Sigmoid colon (tissue), 7 donors: ENCODE data around the gene NR1H2. TPM values are rescaled to one million over a fixed set of nuclear protein-coding genes. Genes with fewer than 3 reads are reported as not detected.
A peak's percentile ranks its signal among the peaks of the same experiment; 100 is the strongest.
"Not testable (repeated sequence)": the region's sequence is repeated elsewhere in the genome, so short reads cannot be mapped to it uniquely, and the experiment has no call there.

Experiments used
- DNase-seq: peaks from one replicate; pipeline ENCODE4 v3.0.0-alpha.2; 2019
- H3K27ac ChIP-seq, 4 donors: fragments of 200-600 bp; sonication (generic); one replicate each; pipeline ENCODE4 v1.5.1; 2016 to 2019; ENCODE audit warnings: mild to moderate bottlenecking in 1 of 4
- H3K27me3 ChIP-seq, 3 donors: fragments of 200-600 bp; sonication (generic); one replicate each; pipeline ENCODE4 v1.5.1; 2019; ENCODE audit warnings: mild to moderate bottlenecking in 1 of 3
- H3K36me3 ChIP-seq, 4 donors: fragments of 200-600 bp; sonication (generic); one replicate each; pipeline ENCODE4 v1.5.1; 2016 to 2019
- H3K4me1 ChIP-seq, 4 donors: fragments of 200-600 bp; sonication (generic); one replicate each; pipeline ENCODE4 v1.5.1; 2017 to 2019
- H3K4me3 ChIP-seq, 4 donors: fragments of 200-600 bp; sonication (generic); one replicate each; pipeline ENCODE4 v1.5.1; 2017 to 2019; ENCODE audit warnings: mild to moderate bottlenecking in 2 of 4, moderate library complexity in 1 of 4
- H3K9me3 ChIP-seq, 4 donors: fragments of 200-600 bp in 3 of 4; sonication (generic) in 3 of 4; one replicate each; pipeline versions ENCODE4 v1.5.1 to v1.6.1; 2013 to 2019
- CTCF ChIP-seq, 4 experiments: fragments of 450-650 bp in 3 of 4; fragments of 200-600 bp in 1 of 4; IDR thresholded peaks; one replicate each; pipeline ENCODE4 v1.5.1; 2016 to 2019; ENCODE audit warnings: antibody characterized with exemption in 4 of 4, mild to moderate bottlenecking in 3 of 4, moderate library complexity in 2 of 4
- EP300 ChIP-seq, 4 donors: sonication (generic); formaldehyde crosslinking; IDR thresholded peaks; one replicate each; pipeline ENCODE4 v1.6.1; 2017; ENCODE audit warnings: antibody characterized with exemption in 4 of 4
- POLR2A ChIP-seq, 2 donors: fragments of 450-650 bp; IDR thresholded peaks; one replicate each; pipeline ENCODE4 v1.6.1; 2016; ENCODE audit warnings: antibody characterized with exemption in 2 of 2, mild to moderate bottlenecking in 2 of 2, moderate library complexity in 2 of 2
- POLR2AphosphoS5 ChIP-seq, 4 donors: sonication (generic); formaldehyde crosslinking; IDR thresholded peaks; one replicate each; pipeline ENCODE4 v1.6.1; 2017; ENCODE audit warnings: antibody characterized with exemption in 4 of 4
- WGBS, 2 donors: extraction: QIAGEN DNeasy Blood & Tissue Kit; methylation state at CpG; one replicate each; pipeline ENCODE4 v1.1.7; 2013; 5-methylcytosine and 5-hydroxymethylcytosine counted together
- intact Hi-C: fragments of 100-400 bp; cut with DNase I; formaldehyde crosslinking; loops from one replicate; pipeline ENCODE4 v1.15.1; 2023
- polyA plus RNA-seq, 3 donors: library from polyadenylated mRNA; stranded (reverse); fragments of 200-250 nt; gene quantifications; one replicate each; pipeline ENCODE4 v1.2.3, GENCODE V29; 2013
- total RNA-seq, 4 donors: library from RNA; depleted of rRNA; stranded (reverse); fragments of >200 nt; gene quantifications; one replicate each; pipeline ENCODE4 v1.1.0, GENCODE V29; 2016
- donor health status: healthy with polysubstance abuse.
- donor health status: Bipolar disorder and iron deficiency.
- donor health status: healthy.

NR1H2 gene
- total and polyA plus RNA-seq, 7 donors: 58.9 to 143 (median 92.5) TPM

GRCh38 chr19:50349277-50350057 is 26.8 kb upstream of the NR1H2 start:
- no peaks in the 10 kb centered on the region for H3K4me1 ChIP-seq
- H3K27ac ChIP-seq: no peak overlapping the region
- H3K36me3 ChIP-seq: no peaks in the 10 kb centered on the region
- peaks cover 0 to 5% (median 2%) of the 10 kb centered on the region in 4 donors for H3K9me3 ChIP-seq
- 72 to 75% methylated on average over 22 of the region's 22 CpGs for WGBS, 2 donors
- TF ChIP-seq POLR2AphosphoS5 (IDR thresholded peaks at IDR 0.05) (no peak), CTCF (IDR thresholded peaks at IDR 0.05) (no peak), POLR2A (IDR thresholded peaks at IDR 0.05) (no peak), EP300 (IDR thresholded peaks at IDR 0.05) (no peak)
- no peak overlapping the region for H3K4me3 ChIP-seq
- no peaks in the 10 kb centered on the region for H3K27me3 ChIP-seq
- no peak for DNase-seq
- intact Hi-C loops: loop anchor here (10.0 kb wide), 1 partner anchor 575 kb away; no protein-coding TSS in a partner anchor

GRCh38 chr19:50352242-50352641 is 24.0 kb upstream of the NR1H2 start:
- Histone ChIP-seq H3K36me3 (no peaks in the 10 kb centered on the region), H3K4me3 (no peak overlapping the region), H3K27me3 (no peaks in the 10 kb centered on the region), H3K27ac (no peak overlapping the region), H3K9me3 (no peaks in the 10 kb centered on the region), H3K4me1 (peaks cover 0 to 1% (median under 1%) of the 10 kb centered on the region in 4 donors)
- no peak for DNase-seq
- WGBS, 2 donors: 51 to 78% methylated on average over 4 of the region's 4 CpGs
- intact Hi-C loops: loop anchor here (10.0 kb wide), 1 partner anchor 573 kb away; no protein-coding TSS in a partner anchor
- TF ChIP-seq CTCF (IDR thresholded peaks at IDR 0.05) (no peak), POLR2A (IDR thresholded peaks at IDR 0.05) (no peak), POLR2AphosphoS5 (IDR thresholded peaks at IDR 0.05) (no peak), EP300 (IDR thresholded peaks at IDR 0.05) (no peak)

- peaks cover 0 to 11% (median 8%) of the 10 kb centered on the region in 4 donors for H3K4me1 ChIP-seq
- H3K27me3 ChIP-seq, H3K36me3 ChIP-seq, H3K27ac ChIP-seq, H3K4me3 ChIP-seq, DNase-seq, H3K9me3 ChIP-seq: not testable (repeated sequence)
- 87 to 95% methylated on average over 7 of the region's 7 CpGs for WGBS, 2 donors
- intact Hi-C loops: loop anchor here (10.0 kb wide), 1 partner anchor 571 kb away; no protein-coding TSS in a partner anchor
Measured at GRCh38 chr19:50353487-50353880, 22.8 kb upstream of the NR1H2 start.

GRCh38 chr19:50356691-50357177 is 19.5 kb upstream of the NR1H2 start:
- H3K4me3 ChIP-seq: peak overlapping the region in 1 of 4 donors; percentile 43
- no peak for TF ChIP-seq POLR2AphosphoS5 (IDR thresholded peaks at IDR 0.05)
- TF ChIP-seq CTCF (IDR thresholded peaks at IDR 0.05): no peak
- TF ChIP-seq POLR2A (IDR thresholded peaks at IDR 0.05): no peak
- peaks cover 0 to 15% (median 10%) of the 10 kb centered on the region in 4 donors for H3K4me1 ChIP-seq
- H3K27me3 ChIP-seq: no peaks in the 10 kb centered on the region
- DNase-seq: no peak
- WGBS, 2 donors: 36% methylated on average over 13 of the region's 13 CpGs
- H3K27ac ChIP-seq: peak overlapping the region in 3 of 4 donors; percentile 78 to 84 (median 81)
- no peaks in the 10 kb centered on the region for H3K36me3 ChIP-seq
- H3K9me3 ChIP-seq: no peaks in the 10 kb centered on the region
- intact Hi-C loops: loop anchor here (1.0 to 10.0 kb wide), 3 partner anchors 59 to 568 kb away; no protein-coding TSS in a partner anchor
